ENCODE data around the gene BTG2. TPM values are rescaled to one million over a fixed set of nuclear protein-coding genes. Genes with fewer than 3 reads are reported as not detected.

BTG2 gene
- total and polyA plus RNA-seq, 2 donors: 171 to 174 TPM

- Histone ChIP-seq H3K27ac (ENCODE audit: low read depth in 1 of 2, low read length in 1 of 2) (no peak overlapping the region), H3K4me1 (ENCODE audit: control insufficient read depth in 2 of 2, insufficient read depth in 2 of 2, low read length in 2 of 2) (peaks cover 25 to 69% of the 10 kb centered on the region in 2 donors), H3K27me3 (ENCODE audit: control insufficient read depth in 2 of 2, insufficient read depth in 1 of 2, low read length in 1 of 2) (no peaks in the 10 kb centered on the region), H3K9me3 (ENCODE audit: control insufficient read depth in 2 of 2, insufficient read depth in 1 of 2, low read length in 1 of 2) (no peaks in the 10 kb centered on the region), H3K36me3 (ENCODE audit: control insufficient read depth in 2 of 2, insufficient read depth in 2 of 2, low read length in 1 of 2) (no peaks in the 10 kb centered on the region), H3K4me3 (ENCODE audit: low read length in 2 of 2) (no peak overlapping the region)
- no peak for DNase-seq (ENCODE audit: low read depth in 6 of 9, low spot score in 9 of 9)
- WGBS: 98% methylated on average over 3 of the region's 3 CpGs
Observed at GRCh38 chr1:203281033-203281432, 24.3 kb upstream of the BTG2 start.

- no peaks in the 10 kb centered on the region for H3K9me3 ChIP-seq (ENCODE audit: control insufficient read depth in 2 of 2, insufficient read depth in 1 of 2, low read length in 1 of 2)
- peak overlapping the region in 1 of 2 donors; percentile 13 for H3K27ac ChIP-seq (ENCODE audit: low read depth in 1 of 2, low read length in 1 of 2)
- no peak for DNase-seq (ENCODE audit: low read depth in 6 of 9, low spot score in 9 of 9)
- H3K27me3 ChIP-seq (ENCODE audit: control insufficient read depth in 2 of 2, insufficient read depth in 1 of 2, low read length in 1 of 2): no peaks in the 10 kb centered on the region
- no peak overlapping the region for H3K4me3 ChIP-seq (ENCODE audit: low read length in 2 of 2)
- H3K4me1 ChIP-seq (ENCODE audit: control insufficient read depth in 2 of 2, insufficient read depth in 2 of 2, low read length in 2 of 2): peaks cover 26 to 71% of the 10 kb centered on the region in 2 donors
- no peaks in the 10 kb centered on the region for H3K36me3 ChIP-seq (ENCODE audit: control insufficient read depth in 2 of 2, insufficient read depth in 2 of 2, low read length in 1 of 2)
- 90% methylated on average over 10 of the region's 10 CpGs for WGBS
Observed at GRCh38 chr1:203281851-203282661, 23.3 kb upstream of the BTG2 start.

- Histone ChIP-seq H3K4me1 (ENCODE audit: control insufficient read depth in 2 of 2, insufficient read depth in 2 of 2, low read length in 2 of 2) (peaks cover 32 to 71% of the 10 kb centered on the region in 2 donors), H3K27me3 (ENCODE audit: control insufficient read depth in 2 of 2, insufficient read depth in 1 of 2, low read length in 1 of 2) (no peaks in the 10 kb centered on the region), H3K4me3 (ENCODE audit: low read length in 2 of 2) (no peak overlapping the region), H3K9me3 (ENCODE audit: control insufficient read depth in 2 of 2, insufficient read depth in 1 of 2, low read length in 1 of 2) (no peaks in the 10 kb centered on the region), H3K27ac (ENCODE audit: low read depth in 1 of 2, low read length in 1 of 2) (peak overlapping the region; percentile 13 to 47), H3K36me3 (ENCODE audit: control insufficient read depth in 2 of 2, insufficient read depth in 2 of 2, low read length in 1 of 2) (no peaks in the 10 kb centered on the region)
- 93% methylated on average over 11 of the region's 11 CpGs for WGBS
- no peak for DNase-seq (ENCODE audit: low read depth in 6 of 9, low spot score in 9 of 9)
Observed at GRCh38 chr1:203282720-203283542, 22.4 kb upstream of the BTG2 start.

- Histone ChIP-seq H3K27ac (ENCODE audit: low read depth in 1 of 2, low read length in 1 of 2) (no peak overlapping the region), H3K9me3 (ENCODE audit: control insufficient read depth in 2 of 2, insufficient read depth in 1 of 2, low read length in 1 of 2) (no peaks in the 10 kb centered on the region), H3K4me1 (ENCODE audit: control insufficient read depth in 2 of 2, insufficient read depth in 2 of 2, low read length in 2 of 2) (peaks cover 37 to 71% of the 10 kb centered on the region in 2 donors), H3K27me3 (ENCODE audit: control insufficient read depth in 2 of 2, insufficient read depth in 1 of 2, low read length in 1 of 2) (no peaks in the 10 kb centered on the region), H3K4me3 (ENCODE audit: low read length in 2 of 2) (no peak overlapping the region), H3K36me3 (ENCODE audit: control insufficient read depth in 2 of 2, insufficient read depth in 2 of 2, low read length in 1 of 2) (no peaks in the 10 kb centered on the region)
- no peak for DNase-seq (ENCODE audit: low read depth in 6 of 9, low spot score in 9 of 9)
- WGBS: 98% methylated on average over 6 of the region's 6 CpGs
Observed at GRCh38 chr1:203283597-203283996, 21.7 kb upstream of the BTG2 start.

- 95% methylated on average over 11 of the region's 11 CpGs for WGBS
- H3K36me3 ChIP-seq (ENCODE audit: control insufficient read depth in 2 of 2, insufficient read depth in 2 of 2, low read length in 1 of 2): no peaks in the 10 kb centered on the region
- H3K9me3 ChIP-seq (ENCODE audit: control insufficient read depth in 2 of 2, insufficient read depth in 1 of 2, low read length in 1 of 2): no peaks in the 10 kb centered on the region
- H3K27ac ChIP-seq (ENCODE audit: low read depth in 1 of 2, low read length in 1 of 2): no peak overlapping the region
- H3K4me3 ChIP-seq (ENCODE audit: low read length in 2 of 2): no peak overlapping the region
- H3K4me1 ChIP-seq (ENCODE audit: control insufficient read depth in 2 of 2, insufficient read depth in 2 of 2, low read length in 2 of 2): peaks cover 41 to 71% of the 10 kb centered on the region in 2 donors
- DNase-seq (ENCODE audit: low read depth in 6 of 9, low spot score in 9 of 9): no peak
- no peaks in the 10 kb centered on the region for H3K27me3 ChIP-seq (ENCODE audit: control insufficient read depth in 2 of 2, insufficient read depth in 1 of 2, low read length in 1 of 2)
Observed at GRCh38 chr1:203284411-203285123, 20.8 kb upstream of the BTG2 start.

- no peaks in the 10 kb centered on the region for H3K9me3 ChIP-seq (ENCODE audit: control insufficient read depth in 2 of 2, insufficient read depth in 1 of 2, low read length in 1 of 2)
- no peaks in the 10 kb centered on the region for H3K27me3 ChIP-seq (ENCODE audit: control insufficient read depth in 2 of 2, insufficient read depth in 1 of 2, low read length in 1 of 2)
- H3K36me3 ChIP-seq (ENCODE audit: control insufficient read depth in 2 of 2, insufficient read depth in 2 of 2, low read length in 1 of 2): no peaks in the 10 kb centered on the region
- no peak overlapping the region for H3K4me3 ChIP-seq (ENCODE audit: low read length in 2 of 2)
- peak overlapping the region; percentile 97 to 99 for H3K27ac ChIP-seq (ENCODE audit: low read depth in 1 of 2, low read length in 1 of 2)
- peaks cover 58 to 80% of the 10 kb centered on the region in 2 donors for H3K4me1 ChIP-seq (ENCODE audit: control insufficient read depth in 2 of 2, insufficient read depth in 2 of 2, low read length in 2 of 2)
- DNase-seq (ENCODE audit: low read depth in 6 of 9, low spot score in 9 of 9): no peak
- WGBS: 82% methylated on average over 9 of the region's 9 CpGs
Observed at GRCh38 chr1:203286161-203286984, 18.9 kb upstream of the BTG2 start.

GRCh38 chr1:203287109-203287893 lies 18.0 kb upstream of the BTG2 start:
- H3K4me1 ChIP-seq (ENCODE audit: control insufficient read depth in 2 of 2, insufficient read depth in 2 of 2, low read length in 2 of 2): peaks cover 65 to 82% of the 10 kb centered on the region in 2 donors
- no peaks in the 10 kb centered on the region for H3K27me3 ChIP-seq (ENCODE audit: control insufficient read depth in 2 of 2, insufficient read depth in 1 of 2, low read length in 1 of 2)
- peak overlapping the region; percentile 17 to 28 for H3K4me3 ChIP-seq (ENCODE audit: low read length in 2 of 2)
- no peaks in the 10 kb centered on the region for H3K9me3 ChIP-seq (ENCODE audit: control insufficient read depth in 2 of 2, insufficient read depth in 1 of 2, low read length in 1 of 2)
- WGBS: 32% methylated on average over 9 of the region's 9 CpGs
- no peaks in the 10 kb centered on the region for H3K36me3 ChIP-seq (ENCODE audit: control insufficient read depth in 2 of 2, insufficient read depth in 2 of 2, low read length in 1 of 2)
- H3K27ac ChIP-seq (ENCODE audit: low read depth in 1 of 2, low read length in 1 of 2): peak overlapping the region; percentile 97 to 99
- peak in 4 of 9 donors; percentile 81 to 93 (median 84) for DNase-seq (ENCODE audit: low read depth in 6 of 9, low spot score in 9 of 9)

- Histone ChIP-seq H3K9me3 (ENCODE audit: control insufficient read depth in 2 of 2, insufficient read depth in 1 of 2, low read length in 1 of 2) (no peaks in the 10 kb centered on the region), H3K27me3 (ENCODE audit: control insufficient read depth in 2 of 2, insufficient read depth in 1 of 2, low read length in 1 of 2) (no peaks in the 10 kb centered on the region), H3K36me3 (ENCODE audit: control insufficient read depth in 2 of 2, insufficient read depth in 2 of 2, low read length in 1 of 2) (no peaks in the 10 kb centered on the region), H3K4me1 (ENCODE audit: control insufficient read depth in 2 of 2, insufficient read depth in 2 of 2, low read length in 2 of 2) (peaks cover 64 to 81% of the 10 kb centered on the region in 2 donors), H3K27ac (ENCODE audit: low read depth in 1 of 2, low read length in 1 of 2) (peak overlapping the region; percentile 95 to 99), H3K4me3 (ENCODE audit: low read length in 2 of 2) (peak overlapping the region in 1 of 2 donors; percentile 28)
- 87% methylated on average over 5 of the region's 5 CpGs for WGBS
- DNase-seq (ENCODE audit: low read depth in 6 of 9, low spot score in 9 of 9): no peak
Observed at GRCh38 chr1:203287898-203288297, 17.4 kb upstream of the BTG2 start.

Data from thymus (tissue), 11 donors.